Esophagus muscularis mucosa (tissue), 4 donors: ENCODE measurements around the gene SLC10A1. TPM values are rescaled to one million over a fixed set of nuclear protein-coding genes. Genes with fewer than 3 reads are reported as not detected.
"Not testable (repeated sequence)": the region's sequence is repeated elsewhere in the genome, so short reads cannot be mapped to it uniquely, and the experiment has no call there.

Source experiments
- DNase-seq: peaks from one replicate; pipeline ENCODE4 v3.0.0-alpha.2; 2017; ENCODE audit errors: extremely low spot score
- H3K27ac ChIP-seq, 4 donors: fragments of 200-600 bp; sonication (generic); replicated peaks in 1 of 4; 1 replicate in 3 of 4; 2 replicates in 1 of 4; pipeline ENCODE4 v1.5.1; 2016 to 2019; ENCODE audit warnings: mild to moderate bottlenecking in 1 of 4
- H3K27me3 ChIP-seq, 4 donors: fragments of 200-600 bp; sonication (generic); one replicate each; pipeline versions ENCODE4 v1.5.1 to v1.6.0; 2016 to 2019
- H3K36me3 ChIP-seq, 4 donors: fragments of 200-600 bp; sonication (generic); one replicate each; pipeline ENCODE4 v1.5.1; 2016 to 2019
- H3K4me1 ChIP-seq, 4 donors: fragments of 200-600 bp; sonication (generic); one replicate each; pipeline ENCODE4 v1.5.1; 2016 to 2019
- H3K4me3 ChIP-seq, 4 donors: fragments of 200-600 bp; sonication (generic); 1 replicate in 2 of 4; 2 replicates in 2 of 4; pipeline ENCODE4 v1.5.1; 2016 to 2019; ENCODE audit warnings: mild to moderate bottlenecking in 4 of 4, moderate library complexity in 1 of 4
- H3K9me3 ChIP-seq, 4 donors: fragments of 200-600 bp; sonication (generic); 1 replicate in 3 of 4; 2 replicates in 1 of 4; pipeline ENCODE4 v1.5.1; 2016 to 2019
- EP300 ChIP-seq: sonication (generic); formaldehyde crosslinking; IDR thresholded peaks from one replicate; pipeline ENCODE4 v1.6.1; 2017; ENCODE audit warnings: antibody characterized with exemption
- POLR2A ChIP-seq: fragments of 450-650 bp; IDR thresholded peaks from one replicate; pipeline ENCODE4 v1.6.1; 2017; ENCODE audit warnings: antibody characterized with exemption, moderate library complexity, mild to moderate bottlenecking, low read depth
- POLR2AphosphoS5 ChIP-seq, 2 donors: sonication (generic); formaldehyde crosslinking; IDR thresholded peaks; one replicate each; pipeline ENCODE4 v1.6.1; 2017; ENCODE audit warnings: antibody characterized with exemption in 2 of 2
- WGBS: methylation state at CpG from one replicate; pipeline ENCODE4 v1.1.5; 2018; 5-methylcytosine and 5-hydroxymethylcytosine counted together
- intact Hi-C: fragments of 100-400 bp; cut with DNase I; formaldehyde crosslinking; loops from one replicate; pipeline ENCODE4 v1.15.1; 2023
- total RNA-seq, 4 donors: library from RNA; depleted of rRNA; stranded (reverse); fragments of >200 nt; gene quantifications; one replicate each; pipeline versions ENCODE4 v1.1.0 to v1.2.1, GENCODE V29; 2016
- TF ChIP-seq, protein P1 (sequence below), 3 experiments: fragments of 200-600 bp in 2 of 3; fragments of 450-650 bp in 1 of 3; sonication (generic) in 2 of 3; IDR thresholded peaks; one replicate each; pipeline ENCODE4 v1.5.1; 2017 to 2019; ENCODE audit warnings: antibody characterized with exemption in 3 of 3, mild to moderate bottlenecking in 2 of 3, moderate library complexity in 1 of 3

SLC10A1 gene
- total RNA-seq, 4 donors from 2014 or later, result not detected

DNA sequence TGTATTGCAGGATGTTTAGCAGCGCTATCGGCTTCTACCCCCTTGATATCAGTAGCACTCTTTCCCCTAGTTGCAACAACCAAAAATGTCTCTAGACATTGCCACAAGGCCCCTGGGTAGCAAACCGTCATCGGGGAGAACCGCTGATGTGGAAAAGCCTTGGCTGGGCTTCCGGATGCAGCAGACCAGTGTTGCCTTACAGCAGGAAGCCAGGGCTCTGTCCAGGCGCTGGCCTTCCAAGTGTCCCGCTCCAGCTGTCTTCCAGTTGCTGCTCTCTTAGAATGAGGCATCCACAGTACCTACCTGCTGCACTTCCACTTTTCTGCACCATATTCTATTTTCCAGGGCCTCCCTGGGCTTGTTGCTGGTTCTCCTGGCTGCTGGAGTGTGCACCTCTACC lies 22.6 kb upstream of the SLC10A1 start:
- Histone ChIP-seq H3K36me3 (no peaks in the 10 kb centered on the region), H3K27me3 (peaks cover 0 to 38% (median 3%) of the 10 kb centered on the region in 4 donors), H3K27ac (no peak overlapping the region), H3K4me3 (no peak overlapping the region), H3K9me3 (no peaks in the 10 kb centered on the region), H3K4me1 (peaks cover 0 to 6% (median 2%) of the 10 kb centered on the region in 4 donors)
- intact Hi-C loops, result loop anchor here (10.0 kb wide), 2 partner anchors 505 to 895 kb away; no protein-coding TSS in a partner anchor
- no peak for TF ChIP-seq EP300
- no peak for TF ChIP-seq POLR2A
- no peak for TF ChIP-seq POLR2AphosphoS5 (IDR thresholded peaks at IDR 0.05)
- TF ChIP-seq, protein P1, sequence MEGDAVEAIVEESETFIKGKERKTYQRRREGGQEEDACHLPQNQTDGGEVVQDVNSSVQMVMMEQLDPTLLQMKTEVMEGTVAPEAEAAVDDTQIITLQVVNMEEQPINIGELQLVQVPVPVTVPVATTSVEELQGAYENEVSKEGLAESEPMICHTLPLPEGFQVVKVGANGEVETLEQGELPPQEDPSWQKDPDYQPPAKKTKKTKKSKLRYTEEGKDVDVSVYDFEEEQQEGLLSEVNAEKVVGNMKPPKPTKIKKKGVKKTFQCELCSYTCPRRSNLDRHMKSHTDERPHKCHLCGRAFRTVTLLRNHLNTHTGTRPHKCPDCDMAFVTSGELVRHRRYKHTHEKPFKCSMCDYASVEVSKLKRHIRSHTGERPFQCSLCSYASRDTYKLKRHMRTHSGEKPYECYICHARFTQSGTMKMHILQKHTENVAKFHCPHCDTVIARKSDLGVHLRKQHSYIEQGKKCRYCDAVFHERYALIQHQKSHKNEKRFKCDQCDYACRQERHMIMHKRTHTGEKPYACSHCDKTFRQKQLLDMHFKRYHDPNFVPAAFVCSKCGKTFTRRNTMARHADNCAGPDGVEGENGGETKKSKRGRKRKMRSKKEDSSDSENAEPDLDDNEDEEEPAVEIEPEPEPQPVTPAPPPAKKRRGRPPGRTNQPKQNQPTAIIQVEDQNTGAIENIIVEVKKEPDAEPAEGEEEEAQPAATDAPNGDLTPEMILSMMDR (IDR thresholded peaks at IDR 0.05), result no peak
- DNase-seq, result no peak
- WGBS, result 93% methylated on average over 8 of the region's 8 CpGs

DNA sequence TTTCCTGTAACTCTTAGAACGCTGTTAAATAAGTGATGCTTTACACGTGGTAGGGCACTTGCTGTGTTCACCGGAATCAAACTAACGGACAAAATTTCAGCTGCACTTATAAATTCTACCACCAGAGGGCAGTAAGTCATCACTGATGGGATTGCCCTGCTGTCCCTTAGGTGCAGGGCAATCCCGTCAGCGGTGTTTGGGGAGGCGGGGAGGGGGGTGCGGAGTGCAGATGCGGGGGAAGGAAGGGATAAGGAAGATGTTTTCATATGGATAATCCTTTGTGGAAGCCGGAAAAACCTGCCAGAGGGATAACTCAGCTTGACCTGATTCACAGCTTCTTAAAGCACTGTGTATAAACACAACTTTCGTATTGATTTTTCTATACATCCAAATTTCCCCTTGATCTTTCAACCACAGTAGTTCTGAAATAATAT lies 21.7 kb upstream of the SLC10A1 start:
- TF ChIP-seq POLR2A, result no peak
- TF ChIP-seq, protein P1 (IDR thresholded peaks at IDR 0.05), result peak; percentile 87 to 92 (median 89)
- Histone ChIP-seq H3K4me3 (no peak overlapping the region), H3K27me3 (peaks cover 0 to 38% (median 3%) of the 10 kb centered on the region in 4 donors), H3K4me1 (peaks cover 0 to 6% (median 2%) of the 10 kb centered on the region in 4 donors), H3K27ac (no peak overlapping the region), H3K36me3 (no peaks in the 10 kb centered on the region), H3K9me3 (no peaks in the 10 kb centered on the region)
- no peak for DNase-seq
- 5% methylated on average over 11 of the region's 11 CpGs for WGBS
- intact Hi-C loops, result loop anchor here (1.0 to 10.0 kb wide), 3 partner anchors 209 to 896 kb away; no protein-coding TSS in a partner anchor

DNA sequence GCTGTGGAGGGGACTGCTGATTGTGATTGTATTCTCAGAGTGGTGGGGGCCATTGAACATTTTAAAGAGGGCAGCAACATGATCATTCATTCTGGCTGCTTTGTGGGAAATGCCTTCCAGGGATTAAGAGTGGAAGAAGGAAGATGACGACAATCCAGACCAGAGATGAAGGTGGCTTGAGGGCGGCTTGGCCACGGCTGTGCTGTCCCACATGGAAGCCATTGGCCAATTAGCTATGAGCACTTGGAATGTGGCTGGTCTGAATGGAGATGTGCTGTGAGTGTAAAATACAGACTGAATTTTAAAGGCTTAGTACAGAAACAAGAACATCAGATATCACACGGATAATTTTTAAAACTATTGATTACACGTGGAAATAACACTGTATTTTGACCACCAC lies 19.2 kb upstream of the SLC10A1 start:
- 74% methylated on average over 5 of the region's 5 CpGs for WGBS
- H3K27me3 ChIP-seq, result peaks cover 0 to 38% (median 3%) of the 10 kb centered on the region in 4 donors
- DNase-seq, result no peak

DNA sequence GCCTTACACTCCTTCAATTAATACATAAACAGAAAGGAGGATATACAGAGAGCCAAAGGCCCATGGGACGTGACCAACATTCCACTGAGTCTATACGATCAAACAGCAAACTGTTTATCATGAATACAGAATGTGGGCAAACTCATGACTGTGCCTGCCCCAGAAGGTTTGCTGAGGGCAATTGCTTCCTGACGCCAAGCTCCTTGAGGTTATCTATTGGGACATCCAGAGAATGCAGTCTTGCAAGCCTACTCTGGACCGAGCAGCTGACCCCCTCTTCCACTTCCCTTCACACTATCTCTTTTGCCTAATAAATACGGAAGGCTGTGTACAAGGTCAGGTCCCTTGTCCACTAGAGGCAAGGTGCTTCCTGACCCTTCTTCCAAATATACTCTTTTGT lies 18.5 kb upstream of the SLC10A1 start:
- TF ChIP-seq EP300, result no peak
- TF ChIP-seq, protein P1 (IDR thresholded peaks at IDR 0.05), result no peak
- TF ChIP-seq POLR2AphosphoS5 (IDR thresholded peaks at IDR 0.05), result no peak
- no peak for TF ChIP-seq POLR2A
- no peaks in the 10 kb centered on the region for H3K36me3 ChIP-seq
- intact Hi-C loops, result loop anchor here (10.0 kb wide), 2 partner anchors 509 to 899 kb away; no protein-coding TSS in a partner anchor
- 75% methylated on average over 5 of the region's 5 CpGs for WGBS
- DNase-seq, result peak; percentile 79
- no peak overlapping the region for H3K4me3 ChIP-seq
- H3K27ac ChIP-seq, result no peak overlapping the region
- peaks cover 0 to 38% (median 3%) of the 10 kb centered on the region in 4 donors for H3K27me3 ChIP-seq
- no peaks in the 10 kb centered on the region for H3K9me3 ChIP-seq
- H3K4me1 ChIP-seq, result peaks cover 0 to 6% (median 2%) of the 10 kb centered on the region in 4 donors

More for the DNA sequence above, 19.2 kb upstream of the SLC10A1 start:
- no peaks in the 10 kb centered on the region for H3K36me3 ChIP-seq
- no peak overlapping the region for H3K4me3 ChIP-seq
- no peaks in the 10 kb centered on the region for H3K9me3 ChIP-seq
- peaks cover 0 to 6% (median 2%) of the 10 kb centered on the region in 4 donors for H3K4me1 ChIP-seq
- H3K27ac ChIP-seq, result no peak overlapping the region
- no peak for TF ChIP-seq POLR2AphosphoS5 (IDR thresholded peaks at IDR 0.05)
- TF ChIP-seq POLR2A, result no peak
- TF ChIP-seq EP300, result no peak
- TF ChIP-seq, protein P1 (IDR thresholded peaks at IDR 0.05), result no peak
- intact Hi-C loops, result loop anchor here (10.0 kb wide), 2 partner anchors 509 to 899 kb away; no protein-coding TSS in a partner anchor

DNA sequence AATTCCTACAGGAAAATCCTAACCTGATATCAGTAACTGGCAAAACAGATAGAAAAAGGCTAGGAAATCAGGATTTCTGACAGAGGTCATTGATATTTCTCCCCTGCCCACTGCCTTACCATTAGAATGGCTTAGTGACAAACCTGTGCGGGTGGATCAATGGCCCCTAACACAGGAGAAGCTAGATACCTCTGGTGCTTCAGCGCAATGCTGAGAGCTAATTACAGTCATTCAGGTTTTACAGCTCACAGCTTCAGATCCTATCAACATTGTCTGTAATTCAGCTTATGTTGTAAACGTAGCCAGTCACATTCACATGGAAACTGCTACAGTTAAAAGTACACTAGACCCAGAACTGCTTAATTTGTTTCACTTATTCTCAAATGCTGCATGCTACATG lies 17.4 kb upstream of the SLC10A1 start:
- Histone ChIP-seq H3K9me3 (no peaks in the 10 kb centered on the region), H3K4me3 (no peak overlapping the region), H3K27me3 (peaks cover 0 to 38% (median 3%) of the 10 kb centered on the region in 4 donors), H3K36me3 (no peaks in the 10 kb centered on the region), H3K4me1 (peaks cover 0 to 6% (median 2%) of the 10 kb centered on the region in 4 donors), H3K27ac (no peak overlapping the region)
- 71% methylated on average over 3 of the region's 3 CpGs for WGBS
- no peak for TF ChIP-seq POLR2AphosphoS5 (IDR thresholded peaks at IDR 0.05)
- TF ChIP-seq, protein P1 (IDR thresholded peaks at IDR 0.05), result no peak
- DNase-seq, result peak; percentile 70
- intact Hi-C loops, result loop anchor here (10.0 kb wide), 2 partner anchors 510 to 900 kb away; no protein-coding TSS in a partner anchor

DNA sequence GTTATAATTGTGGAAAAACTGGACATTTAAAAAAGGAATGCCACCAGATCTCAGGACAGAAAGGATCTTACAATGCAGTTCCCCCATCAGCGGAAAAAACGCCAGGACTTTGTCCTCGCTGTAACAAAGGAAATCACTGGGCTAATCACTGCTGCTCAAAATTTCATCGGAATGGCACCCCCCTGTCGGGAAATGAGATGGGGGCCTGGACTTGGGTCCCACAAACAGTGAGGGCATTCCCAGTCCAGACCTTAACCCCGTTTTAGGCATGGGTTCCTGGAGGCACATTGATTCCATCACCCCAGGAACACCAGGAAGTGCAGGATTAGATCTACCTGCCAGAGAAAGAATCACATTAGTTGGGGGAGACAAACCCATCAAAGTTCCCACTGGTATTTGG lies 16.3 kb upstream of the SLC10A1 start:
- not testable (repeated sequence) for H3K4me1 ChIP-seq, H3K27ac ChIP-seq, H3K9me3 ChIP-seq, H3K4me3 ChIP-seq, H3K36me3 ChIP-seq
- 85% methylated on average over 6 of the region's 6 CpGs for WGBS
- peaks cover 0 to 38% (median 3%) of the 10 kb centered on the region in 4 donors for H3K27me3 ChIP-seq
- DNase-seq, result peak; percentile 70
- intact Hi-C loops, result loop anchor here (10.0 kb wide), 2 partner anchors 511 to 901 kb away; no protein-coding TSS in a partner anchor
